HepG2 (cell line): Measurements from ENCODE around the gene CDH23. TPM values are rescaled to one million over a fixed set of nuclear protein-coding genes. Genes with fewer than 3 reads are reported as not detected.

Experiments used
- DMTF1 ChIP-seq: sonication (generic); formaldehyde crosslinking; IDR thresholded peaks from 2 replicates; pipeline ENCODE4 v1.4.0; 2020; ENCODE audit warnings: mild to moderate bottlenecking, missing genetic modification reagents
- HHEX ChIP-seq: IDR thresholded peaks from 2 replicates; pipeline ENCODE4 v1.6.1; 2016; ENCODE audit warnings: control low read depth
- HNF4G ChIP-seq, 2 experiments: sonication (generic) in 1 of 2; formaldehyde crosslinking in 1 of 2; IDR thresholded peaks; 2 replicates each; pipeline versions ENCODE4 v1.4.0 to v1.6.1; 2011 to 2020; ENCODE audit warnings: borderline replicate concordance in 2 of 2, low read depth in 2 of 2, mild to moderate bottlenecking in 2 of 2, low read length in 1 of 2, missing genetic modification reagents in 1 of 2, moderate library complexity in 1 of 2
- KDM3A ChIP-seq: IDR thresholded peaks from 2 replicates; pipeline ENCODE4 v1.6.1; 2018; ENCODE audit warnings: low read depth, missing compliant biosample characterization
- KLF16 ChIP-seq, 2 experiments: sonication (generic) in 1 of 2; formaldehyde crosslinking in 1 of 2; IDR thresholded peaks; 2 replicates each; pipeline versions ENCODE4 v1.6.1 to v1.8.0; 2016 to 2023; ENCODE audit warnings: missing genetic modification reagents in 2 of 2, missing compliant biosample characterization in 1 of 2
- MXD3 ChIP-seq: IDR thresholded peaks from 2 replicates; pipeline ENCODE4 v1.6.1; 2016; ENCODE audit warnings: mild to moderate bottlenecking, missing biosample characterization, missing genetic modification reagents
- NR0B2 ChIP-seq: sonication (generic); formaldehyde crosslinking; IDR thresholded peaks from 2 replicates; pipeline ENCODE4 v1.4.0; 2020; ENCODE audit warnings: mild to moderate bottlenecking, missing genetic modification reagents
- PHF5A ChIP-seq: IDR thresholded peaks from one replicate; pipeline ENCODE4 v1.6.1; 2018; ENCODE audit warnings: low read depth, missing genetic modification reagents; ENCODE audit not compliant: unreplicated experiment
- RFXAP ChIP-seq: sonication (generic); formaldehyde crosslinking; IDR thresholded peaks from 2 replicates; pipeline ENCODE4 v1.4.0; 2020; ENCODE audit warnings: missing genetic modification reagents, borderline replicate concordance
- ZNF256 ChIP-seq: sonication (generic); formaldehyde crosslinking; conservative IDR thresholded peaks from 2 replicates; pipeline ENCODE4 v1.4.0; 2020; ENCODE audit warnings: missing genetic modification reagents
- ZNF350 ChIP-seq: sonication (generic); formaldehyde crosslinking; IDR thresholded peaks from 2 replicates; pipeline ENCODE4 v1.4.0; 2020; ENCODE audit warnings: mild to moderate bottlenecking, low read depth, missing genetic modification reagents, borderline replicate concordance
- ZNF414 ChIP-seq: sonication (generic); formaldehyde crosslinking; IDR thresholded peaks from 2 replicates; pipeline ENCODE4 v1.5.0; 2020; ENCODE audit warnings: missing genetic modification reagents
- ZNF513 ChIP-seq: sonication (generic); formaldehyde crosslinking; conservative IDR thresholded peaks from 2 replicates; pipeline ENCODE4 v1.5.0; 2020; ENCODE audit warnings: missing genetic modification reagents
- ZNF646 ChIP-seq: sonication (generic); formaldehyde crosslinking; IDR thresholded peaks from 2 replicates; pipeline ENCODE4 v1.9.0; 2021; ENCODE audit warnings: mild to moderate bottlenecking, missing genetic modification reagents
- ZZZ3 ChIP-seq: sonication (generic); formaldehyde crosslinking; IDR thresholded peaks from 2 replicates; pipeline ENCODE4 v1.4.0; 2020; ENCODE audit warnings: missing genetic modification reagents, mild to moderate bottlenecking, borderline replicate concordance
- polyA plus RNA-seq, 8 experiments: library from polyadenylated mRNA; depleted of rRNA in 3 of 8; stranded (reverse) in 7 of 8; unstranded in 1 of 8; fragments of >200 nt; fragmentation: Illumina TruSeq in 4 of 8; extraction: Trizol in 4 of 8; gene quantifications; 2 replicates each; pipeline versions ENCODE4 v1.2.1 to v1.2.3, GENCODE V29; 2011 to 2016; ENCODE audit warnings: low read depth in 4 of 8, missing spikeins in 1 of 8, mixed read lengths in 1 of 8; ENCODE audit not compliant: insufficient read depth in 1 of 8
- total RNA-seq, 5 experiments: library from RNA; depleted of rRNA; stranded (reverse); fragments of >200 nt; fragmentation: Illumina TruSeq; extraction: Trizol; gene quantifications; 2 replicates each; pipeline ENCODE4 v1.2.3, GENCODE V29; 2016; ENCODE audit warnings: low read depth in 1 of 5

Gene CDH23
- total and polyA plus RNA-seq, 2 of the 13 experiments (the other 11 are each of a cell fraction or from before 2014, with no cell fraction given), result 0.13 TPM; not detected in 1

- TF ChIP-seq ZNF646, result no peak
- no peak for TF ChIP-seq ZNF256 (CRISPR knock-in tag)
- TF ChIP-seq HHEX (CRISPR knock-in tag), result no peak
- no peak; the same call in 1 of the 2 replicates for TF ChIP-seq ZZZ3 (CRISPR knock-in tag)
- peak; percentile 22 for TF ChIP-seq PHF5A (CRISPR knock-in tag)
- TF ChIP-seq ZNF414 (CRISPR knock-in tag), result no peak
- no peak for TF ChIP-seq DMTF1 (CRISPR knock-in tag)
- peak; percentile 82; the same call in 1 of the 2 replicates for TF ChIP-seq ZNF350 (CRISPR knock-in tag)
- peak; percentile 83; the same call in 1 of the 2 replicates for TF ChIP-seq RFXAP (CRISPR knock-in tag)
- peak in 1 of 2 experiments; percentile 78; a peak in 2 of 4 replicates for TF ChIP-seq KLF16 (CRISPR knock-in tag; IDR thresholded peaks at IDR 0.05)
- no peak for TF ChIP-seq MXD3
- peak; percentile 57 for TF ChIP-seq HNF4G (IDR thresholded peaks at IDR 0.05; ENCODE audit: borderline replicate concordance, low read depth, low read length)
- 0 out of 2 replicates have a peak, but pooled peaks have one; percentile 21 for TF ChIP-seq HNF4G (CRISPR knock-in tag; IDR thresholded peaks at IDR 0.05; ENCODE audit: borderline replicate concordance, low read depth)
- no peak for TF ChIP-seq NR0B2 (CRISPR knock-in tag)
- 0 out of 2 replicates have a peak, but pooled peaks have one; percentile 85 for TF ChIP-seq KDM3A (CRISPR knock-in tag)
- TF ChIP-seq ZNF513 (CRISPR knock-in tag), result no peak
Measured at GRCh38 chr10:71347587-71348395, 48.9 kb upstream of the CDH23 start (continued).
